CD4-positive, alpha-beta memory T cell (primary cell): ENCODE data around the gene LDHA. TPM values are rescaled to one million over a fixed set of nuclear protein-coding genes. Genes with fewer than 3 reads are reported as not detected.

Experiments
- CTCF ChIA-PET: fragments of 350-600 bp; sonication (Branson Sonifier 250); formaldehyde crosslinking; loops from one replicate; lab custom pipeline; 2021; ENCODE audit warnings: inconsistent platforms; ENCODE audit not compliant: partially characterized antibody; lab: Charles Lee
- POLR2A ChIA-PET: fragments of 350-600 bp; sonication (Branson Sonifier 250); formaldehyde crosslinking; loops from one replicate; lab custom pipeline; 2021; ENCODE audit not compliant: partially characterized antibody; lab: Charles Lee
- DNase-seq, 5 donors: peaks; one replicate each; pipeline versions ENCODE4 v3.0.0 to v3.0.0-alpha.2; 2020 to 2022; ENCODE audit warnings: mixed read lengths in 1 of 5
- H3K27ac ChIP-seq: one replicate; pipeline ENCODE4 v1.7.0; 2013; ENCODE audit warnings: low read depth, low read length
- H3K27me3 ChIP-seq: 2 replicates; pipeline ENCODE4 v1.7.0; 2013; ENCODE audit warnings: mild to moderate bottlenecking, low read length, moderate library complexity; ENCODE audit not compliant: insufficient read depth
- H3K36me3 ChIP-seq: 2 replicates; pipeline ENCODE4 v1.7.0; 2013; ENCODE audit warnings: mild to moderate bottlenecking, low read length, moderate library complexity; ENCODE audit not compliant: insufficient read depth
- H3K4me1 ChIP-seq: 2 replicates; pipeline ENCODE4 v1.7.0; 2013; ENCODE audit warnings: mild to moderate bottlenecking, low read length, moderate library complexity; ENCODE audit not compliant: insufficient read depth
- H3K4me3 ChIP-seq, 2 donors: one replicate each; pipeline ENCODE4 v1.7.0; 2013; ENCODE audit warnings: low read length in 2 of 2, mild to moderate bottlenecking in 1 of 2
- H3K9me3 ChIP-seq, 2 donors: one replicate each; pipeline ENCODE4 v1.7.0; 2013; ENCODE audit warnings: low read length in 2 of 2, control low read depth in 1 of 2; ENCODE audit not compliant: control insufficient read depth in 1 of 2
- H3K27ac Mint-ChIP-seq, 7 donors: one replicate each; pipeline ENCODE4 v1.8.0; 2020 to 2021; ENCODE audit warnings: mixed read lengths in 7 of 7, mild to moderate bottlenecking in 6 of 7, inconsistent platforms in 3 of 7, moderate library complexity in 3 of 7
- H3K27me3 Mint-ChIP-seq, 2 donors: one replicate each; pipeline ENCODE4 v1.8.0; 2020 to 2021; ENCODE audit warnings: mixed read lengths in 2 of 2
- H3K36me3 Mint-ChIP-seq, 2 donors: one replicate each; pipeline ENCODE4 v1.8.0; 2020 to 2021; ENCODE audit warnings: mixed read lengths in 2 of 2, inconsistent platforms in 1 of 2, mild to moderate bottlenecking in 1 of 2
- H3K4me1 Mint-ChIP-seq, 4 donors: one replicate each; pipeline ENCODE4 v1.8.0; 2020 to 2021; ENCODE audit warnings: mixed read lengths in 4 of 4, mild to moderate bottlenecking in 1 of 4
- H3K4me3 Mint-ChIP-seq, 8 donors: one replicate each; pipeline ENCODE4 v1.8.0; 2020 to 2021; ENCODE audit warnings: mixed read lengths in 8 of 8, mild to moderate bottlenecking in 7 of 8, moderate library complexity in 6 of 8, inconsistent platforms in 3 of 8
- H3K9me3 Mint-ChIP-seq, 8 donors: one replicate each; pipeline ENCODE4 v1.8.0; 2020 to 2021; ENCODE audit warnings: mixed read lengths in 8 of 8, mild to moderate bottlenecking in 5 of 8, inconsistent platforms in 3 of 8, moderate library complexity in 1 of 8
- intact Hi-C: fragments of 100-400 bp; cut with micrococcal nuclease; formaldehyde crosslinking; loops from one replicate; pipeline ENCODE4 v1.15.1; 2023
- polyA plus RNA-seq, 2 donors: library from polyadenylated mRNA; unstranded; fragments of 300-500 nt; fragmentation: Illumina TruSeq; gene quantifications; one replicate each; pipeline ENCODE4 v1.2.3, GENCODE V29; 2021
- total RNA-seq, 2 experiments: library from RNA; stranded (reverse); gene quantifications; one replicate each; pipeline ENCODE4 v1.2.3, GENCODE V29; 2021

LDHA gene
- total and polyA plus RNA-seq, 4 experiments from 2014 or later: 131 to 720 (median 346) TPM

GRCh38 chr11:18427240-18427639, 32.9 kb downstream of the LDHA start:
- no peaks in the 10 kb centered on the region for H3K36me3 Mint-ChIP-seq
- CTCF ChIA-PET: no interaction called here
- H3K36me3 ChIP-seq: no peaks in the 10 kb centered on the region
- H3K27me3 ChIP-seq: no peaks in the 10 kb centered on the region
- no peak overlapping the region for H3K27ac ChIP-seq
- H3K4me1 ChIP-seq: no peaks in the 10 kb centered on the region
- no peaks in the 10 kb centered on the region for H3K27me3 Mint-ChIP-seq
- H3K9me3 Mint-ChIP-seq: peaks cover 0 to 9% (median 4%) of the 10 kb centered on the region in 8 donors
- H3K9me3 ChIP-seq: no peaks in the 10 kb centered on the region
- no peak overlapping the region for H3K4me3 ChIP-seq
- H3K27ac Mint-ChIP-seq: no peak overlapping the region
- peaks cover 3 to 11% (median 4%) of the 10 kb centered on the region in 4 donors for H3K4me1 Mint-ChIP-seq
- no peak overlapping the region for H3K4me3 Mint-ChIP-seq
- no peak for DNase-seq
- POLR2A ChIA-PET: no interaction called here
- intact Hi-C loops: no loop called here

- H3K4me3 ChIP-seq: no peak overlapping the region
- no peaks in the 10 kb centered on the region for H3K4me1 ChIP-seq
- DNase-seq: no peak
- ChIA-PET POLR2A (no interaction called here), CTCF (no interaction called here)
- no peak overlapping the region for H3K27ac ChIP-seq
- H3K4me3 Mint-ChIP-seq: no peak overlapping the region
- H3K27me3 Mint-ChIP-seq: no peaks in the 10 kb centered on the region
- H3K36me3 ChIP-seq: no peaks in the 10 kb centered on the region
- no peaks in the 10 kb centered on the region for H3K9me3 ChIP-seq
- H3K36me3 Mint-ChIP-seq: no peaks in the 10 kb centered on the region
- peaks cover 4 to 11% (median 6%) of the 10 kb centered on the region in 4 donors for H3K4me1 Mint-ChIP-seq
- peaks cover 0 to 21% (median 7%) of the 10 kb centered on the region in 8 donors for H3K9me3 Mint-ChIP-seq
- intact Hi-C loops: no loop called here
- no peaks in the 10 kb centered on the region for H3K27me3 ChIP-seq
- peak overlapping the region in 1 of 7 donors; percentile 29 for H3K27ac Mint-ChIP-seq
Measured at GRCh38 chr11:18429332-18429731, 35.0 kb downstream of the LDHA start.

GRCh38 chr11:18438691-18439090, 44.3 kb downstream of the LDHA start:
- no peaks in the 10 kb centered on the region for H3K9me3 ChIP-seq
- no peaks in the 10 kb centered on the region for H3K27me3 Mint-ChIP-seq
- no peaks in the 10 kb centered on the region for H3K27me3 ChIP-seq
- H3K27ac ChIP-seq: no peak overlapping the region
- ChIA-PET CTCF (no interaction called here), POLR2A (no interaction called here)
- peaks cover 0 to 1% (median 0%) of the 10 kb centered on the region in 4 donors for H3K4me1 Mint-ChIP-seq
- H3K4me1 ChIP-seq: no peaks in the 10 kb centered on the region
- no peak overlapping the region for H3K27ac Mint-ChIP-seq
- no peak for DNase-seq
- H3K4me3 Mint-ChIP-seq: no peak overlapping the region
- H3K4me3 ChIP-seq: no peak overlapping the region
- H3K9me3 Mint-ChIP-seq: peaks cover 0 to 10% (median 4%) of the 10 kb centered on the region in 8 donors
- intact Hi-C loops: no loop called here
- H3K36me3 ChIP-seq: no peaks in the 10 kb centered on the region
- H3K36me3 Mint-ChIP-seq: peaks cover 1 to 4% of the 10 kb centered on the region in 2 donors

- no peak overlapping the region for H3K27ac ChIP-seq
- no peaks in the 10 kb centered on the region for H3K27me3 ChIP-seq
- no peaks in the 10 kb centered on the region for H3K4me1 ChIP-seq
- H3K9me3 ChIP-seq: no peaks in the 10 kb centered on the region
- ChIA-PET CTCF (no interaction called here), POLR2A (no interaction called here)
- peak in 1 of 5 donors; percentile 0 for DNase-seq
- H3K4me3 Mint-ChIP-seq: no peak overlapping the region
- H3K36me3 ChIP-seq: no peaks in the 10 kb centered on the region
- no peak overlapping the region for H3K4me3 ChIP-seq
- no peaks in the 10 kb centered on the region for H3K9me3 Mint-ChIP-seq
- peaks cover 6 to 7% of the 10 kb centered on the region in 2 donors for H3K27me3 Mint-ChIP-seq
- no peaks in the 10 kb centered on the region for H3K4me1 Mint-ChIP-seq
- H3K27ac Mint-ChIP-seq: no peak overlapping the region
- H3K36me3 Mint-ChIP-seq: no peaks in the 10 kb centered on the region
- intact Hi-C loops: no loop called here
Measured at GRCh38 chr11:18449251-18449650, 54.9 kb downstream of the LDHA start.

- H3K27me3 ChIP-seq: no peaks in the 10 kb centered on the region
- POLR2A ChIA-PET: interaction anchor here (1.3 kb wide), 1 partner anchor 58 kb away, joined by 3 read pairs; no protein-coding TSS in a partner anchor
- no peak overlapping the region for H3K4me3 ChIP-seq
- H3K4me1 Mint-ChIP-seq: peaks cover 0 to 1% (median 0%) of the 10 kb centered on the region in 4 donors
- H3K4me1 ChIP-seq: no peaks in the 10 kb centered on the region
- peak overlapping the region in 1 of 7 donors; percentile 4 for H3K27ac Mint-ChIP-seq
- no peak overlapping the region for H3K27ac ChIP-seq
- H3K9me3 ChIP-seq: no peaks in the 10 kb centered on the region
- no peaks in the 10 kb centered on the region for H3K36me3 Mint-ChIP-seq
- H3K9me3 Mint-ChIP-seq: peaks cover 0 to 2% (median 0%) of the 10 kb centered on the region in 8 donors
- intact Hi-C loops: no loop called here
- peaks cover 3 to 5% of the 10 kb centered on the region in 2 donors for H3K27me3 Mint-ChIP-seq
- CTCF ChIA-PET: interaction anchor here (0.8 kb wide), 1 partner anchor 209 kb away, joined by 3 read pairs; no protein-coding TSS in a partner anchor
- DNase-seq: no peak
- no peaks in the 10 kb centered on the region for H3K36me3 ChIP-seq
- no peak overlapping the region for H3K4me3 Mint-ChIP-seq
Measured at GRCh38 chr11:18452927-18453326, 58.6 kb downstream of the LDHA start.

GRCh38 chr11:18455686-18456372, 61.5 kb downstream of the LDHA start, which contains the start of gene LDHAL6A:
Gene LDHAL6A (plus strand): TSS chr11:18455856. CDS start chr11:18456681, 825 bp downstream.
- Mint-ChIP-seq H3K36me3 (no peaks in the 10 kb centered on the region), H3K27ac (no peak within 1 kb of the TSS), H3K4me1 (peaks cover 0 to 1% (median 0%) of the 10 kb centered on the region in 4 donors), H3K9me3 (peaks cover 0 to 2% (median 0%) of the 10 kb centered on the region in 8 donors), H3K4me3 (peak within 1 kb of the TSS in 1 of 8 donors; percentile 77), H3K27me3 (peaks cover 1 to 2% of the 10 kb centered on the region in 2 donors)
- CTCF ChIA-PET: interaction anchor here (0.8 kb wide), 1 partner anchor 194 kb away, joined by 3 read pairs; no protein-coding TSS in a partner anchor
- POLR2A ChIA-PET: no interaction called here
- H3K27ac ChIP-seq: no peak within 1 kb of the TSS
- DNase-seq: peak in 2 of 5 donors; percentile 1 to 5
- H3K4me3 ChIP-seq: no peak within 1 kb of the TSS
- intact Hi-C loops: no loop called here
- no peaks in the 10 kb centered on the region for H3K36me3 ChIP-seq
- H3K4me1 ChIP-seq: no peaks in the 10 kb centered on the region
- H3K27me3 ChIP-seq: no peaks in the 10 kb centered on the region
- no peaks in the 10 kb centered on the region for H3K9me3 ChIP-seq

- ChIA-PET POLR2A (no interaction called here), CTCF (no interaction called here)
- no peak overlapping the region for H3K4me3 ChIP-seq
- Mint-ChIP-seq H3K27me3 (peaks cover 1 to 2% of the 10 kb centered on the region in 2 donors), H3K9me3 (peaks cover 0 to 2% (median 0%) of the 10 kb centered on the region in 8 donors), H3K27ac (no peak overlapping the region), H3K4me1 (peaks cover 0 to 1% (median 0%) of the 10 kb centered on the region in 4 donors), H3K4me3 (no peak overlapping the region), H3K36me3 (no peaks in the 10 kb centered on the region)
- H3K27ac ChIP-seq: no peak overlapping the region
- no peaks in the 10 kb centered on the region for H3K9me3 ChIP-seq
- no peaks in the 10 kb centered on the region for H3K36me3 ChIP-seq
- DNase-seq: no peak
- no peaks in the 10 kb centered on the region for H3K27me3 ChIP-seq
- H3K4me1 ChIP-seq: no peaks in the 10 kb centered on the region
- intact Hi-C loops: no loop called here
Measured at GRCh38 chr11:18457450-18457849, 63.1 kb downstream of the LDHA start.
